Hypothalamus (tissue), 51 donors: ENCODE results near the gene DCTN1.

ENCODE experiments used
- DNase-seq, 51 donors: peaks; one replicate each; lab custom pipeline; 2025; lab: John Stamatoyannopoulos, UW

DCTN1 gene

GRCh38 chr2:74332550-74333174 lies 47.4 kb downstream of the DCTN1 start:
- DNase-seq = no peak

GRCh38 chr2:74328573-74328972 lies 51.5 kb downstream of the DCTN1 start:
- DNase-seq = no peak

- DNase-seq = no peak
These were observed 52.0 kb downstream of the DCTN1 start for GRCh38 chr2:74328074-74328473.

- no peak for DNase-seq
These were observed 52.5 kb downstream of the DCTN1 start for GRCh38 chr2:74327627-74328026.

GRCh38 chr2:74327199-74327598 lies 52.9 kb downstream of the DCTN1 start:
- no peak for DNase-seq

- no peak for DNase-seq
These were observed 54.3 kb downstream of the DCTN1 start for GRCh38 chr2:74325815-74326214.

GRCh38 chr2:74321737-74322136 lies 58.4 kb downstream of the DCTN1 start:
- DNase-seq = no peak

GRCh38 chr2:74317701-74318100 lies 62.4 kb downstream of the DCTN1 start:
- peak in 1 of 51 donors; percentile 5 for DNase-seq

- DNase-seq = no peak
These were observed 63.4 kb downstream of the DCTN1 start for GRCh38 chr2:74316627-74317295.

- no peak for DNase-seq
These were observed 66.0 kb downstream of the DCTN1 start for GRCh38 chr2:74314107-74314506.

GRCh38 chr2:74313497-74313896 lies 66.6 kb downstream of the DCTN1 start:
- DNase-seq = no peak

GRCh38 chr2:74312913-74313312 lies 67.2 kb downstream of the DCTN1 start:
- no peak for DNase-seq
